NCI-H345 treated with DMSO at 0.1 percent for 48 hours (cell line): ENCODE measurements around the gene SHROOM1.

Experiments
- DNase-seq: peaks from one replicate; lab custom pipeline; 2025; ENCODE audit not compliant: unreplicated experiment; lab: John Stamatoyannopoulos, UW

Gene SHROOM1

GRCh38 chr5:132778856-132779255 lies 51.6 kb downstream of the SHROOM1 start:
- DNase-seq = no peak

- DNase-seq = no peak
Measured at GRCh38 chr5:132778129-132778528, 52.3 kb downstream of the SHROOM1 start.

GRCh38 chr5:132777209-132778069 lies 53.0 kb downstream of the SHROOM1 start, which contains the start of gene SEPTIN8:
TSS of gene SEPTIN8 (minus strand) at chr5:132777239. CDS start at chr5:132777137, 102 bp downstream.
- no peak for DNase-seq

- DNase-seq = no peak
Measured at GRCh38 chr5:132776938-132777208, 53.6 kb downstream of the SHROOM1 start.

- no peak for DNase-seq
Measured at GRCh38 chr5:132776131-132776937, 54.1 kb downstream of the SHROOM1 start.

- no peak for DNase-seq
Measured at GRCh38 chr5:132775476-132775961, 54.9 kb downstream of the SHROOM1 start.

GRCh38 chr5:132774896-132775295 lies 55.6 kb downstream of the SHROOM1 start:
- DNase-seq = no peak

DNA sequence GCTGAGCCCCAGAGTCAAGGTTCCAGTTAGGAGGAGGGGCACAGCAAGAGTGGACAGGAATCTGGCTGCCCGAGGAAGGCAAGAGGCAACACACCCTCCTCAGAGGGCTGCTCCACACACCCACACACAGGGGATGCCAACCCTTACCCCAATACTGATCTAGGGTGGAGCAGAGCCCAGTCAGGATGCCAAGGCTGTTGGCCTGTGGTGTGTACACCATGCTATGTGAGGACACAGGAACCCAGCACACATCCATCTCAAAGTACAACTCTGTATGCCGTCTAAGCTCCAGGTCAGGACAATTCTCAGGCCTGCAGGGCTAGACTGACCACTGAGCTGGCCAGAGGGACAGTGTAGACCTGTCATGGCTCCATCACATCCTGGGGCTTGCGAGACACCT lies 56.0 kb downstream of the SHROOM1 start:
- no peak for DNase-seq

GRCh38 chr5:132773601-132774355 lies 56.7 kb downstream of the SHROOM1 start:
- DNase-seq = no peak

DNA sequence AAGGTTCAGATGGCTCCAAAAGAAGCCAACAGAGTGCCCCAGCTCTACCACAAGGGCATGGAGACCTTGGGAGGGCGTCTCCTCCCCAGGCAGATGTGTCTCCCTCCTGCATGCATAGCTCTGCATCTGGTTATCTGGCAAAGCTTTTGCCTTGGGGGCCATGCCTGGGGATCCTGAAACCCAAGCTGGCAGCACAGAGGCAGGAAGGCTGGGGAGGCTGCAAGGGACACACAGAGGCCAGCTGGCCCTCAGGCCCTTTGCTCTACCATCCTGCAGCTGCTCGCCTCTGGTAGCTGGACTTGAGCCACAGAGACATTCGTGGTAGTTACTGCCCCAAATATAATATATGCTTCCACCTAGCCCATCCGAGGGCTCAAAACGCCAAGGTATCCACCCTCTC lies 57.3 kb downstream of the SHROOM1 start:
- no peak for DNase-seq

- DNase-seq = no peak
Measured at GRCh38 chr5:132772291-132773070, 58.0 kb downstream of the SHROOM1 start.
